Measurements from ENCODE around the gene TUT1. TPM values are rescaled to one million over a fixed set of nuclear protein-coding genes. Genes with fewer than 3 reads are reported as not detected.
"Not testable (repeated sequence)": the region's sequence is repeated elsewhere in the genome, so short reads cannot be mapped to it uniquely, and the experiment has no call there.

TUT1 gene
- total RNA-seq, 6 experiments from 2014 or later = 14.6 to 18.0 (median 16.9) TPM

DNA sequence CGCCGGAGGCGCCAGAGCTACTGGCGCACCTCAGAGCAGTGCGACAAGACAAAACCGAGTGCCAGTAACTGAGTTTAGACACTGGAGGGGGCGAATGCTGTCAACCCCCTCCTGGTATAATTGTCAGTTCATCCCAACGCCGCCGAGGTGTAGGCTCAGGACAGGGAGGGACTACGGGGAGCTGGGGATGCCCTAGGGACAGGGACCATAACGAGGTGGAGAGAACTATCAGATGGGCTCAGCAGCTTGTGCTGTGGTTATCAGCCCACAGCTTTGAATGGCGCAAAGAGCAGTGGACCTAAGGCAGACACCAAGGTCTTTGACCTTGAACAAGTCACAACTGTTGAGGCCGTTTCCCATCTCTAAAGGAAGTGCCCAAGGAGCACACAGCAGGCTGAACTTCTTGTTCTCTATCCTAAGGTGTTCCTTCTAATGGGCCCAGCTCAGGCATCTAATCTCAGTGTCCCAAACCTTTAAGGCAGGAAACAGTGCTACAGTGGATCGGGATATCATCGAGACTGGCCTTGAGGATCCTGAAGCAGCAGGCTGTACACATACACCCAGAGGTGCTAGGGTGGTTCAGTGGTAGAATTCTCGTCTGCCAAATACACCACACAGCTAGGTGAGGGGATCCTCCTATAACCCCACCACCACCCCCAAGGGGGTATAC, 958 bp upstream of the TUT1 start:
- peak overlapping the region; percentile 98 for H3K4me3 Mint-ChIP-seq

DNA sequence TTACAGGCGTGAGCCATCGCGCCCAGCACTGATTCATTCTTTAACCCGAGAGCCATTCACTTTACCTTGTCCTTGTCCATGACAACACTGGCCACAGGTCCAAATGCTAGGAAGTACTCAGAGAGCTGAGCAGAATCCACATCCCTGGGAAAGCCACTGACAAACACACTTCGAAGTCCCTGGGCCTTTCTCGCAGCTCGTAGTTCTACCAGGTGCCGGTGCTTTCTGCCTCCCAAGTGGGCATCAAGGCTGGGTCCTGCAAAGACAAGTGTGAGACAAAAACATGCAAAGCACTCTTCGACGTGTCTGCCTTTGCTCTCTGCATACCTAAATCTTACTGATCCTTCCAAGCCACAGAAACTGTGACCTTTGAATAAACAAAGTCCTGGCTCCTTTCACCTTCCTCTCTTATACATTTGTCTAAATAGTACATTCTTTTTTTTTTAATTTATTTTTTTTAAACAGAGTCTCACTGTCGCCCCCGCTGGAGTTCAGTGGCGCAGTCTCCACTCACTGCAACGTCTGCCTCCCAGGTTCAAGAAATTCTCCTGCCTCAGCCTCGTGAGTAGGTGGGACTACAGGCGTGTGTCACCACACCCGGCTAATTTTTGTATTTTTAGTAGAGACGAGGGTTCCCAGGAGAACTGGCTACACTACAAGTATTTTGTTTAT, 2.2 kb downstream of the TUT1 start:
- H3K4me1 Mint-ChIP-seq (ENCODE audit: low read depth) = peaks cover 42% of the 10 kb centered on the region
- peak overlapping the region; percentile 43; the same call in 1 of the 2 replicates for H3K4me3 Mint-ChIP-seq
- peaks cover 8% of the 10 kb centered on the region for H3K27me3 Mint-ChIP-seq (ENCODE audit: insufficient read depth)
- DNase-seq = peak; percentile 30
- H3K27ac Mint-ChIP-seq = no peak overlapping the region
- peaks cover 12% of the 10 kb centered on the region; the same call in 1 of the 2 replicates for H3K36me3 Mint-ChIP-seq (ENCODE audit: low read depth)
- no peaks in the 10 kb centered on the region for H3K9me3 Mint-ChIP-seq
- TF ChIP-seq, protein P1, sequence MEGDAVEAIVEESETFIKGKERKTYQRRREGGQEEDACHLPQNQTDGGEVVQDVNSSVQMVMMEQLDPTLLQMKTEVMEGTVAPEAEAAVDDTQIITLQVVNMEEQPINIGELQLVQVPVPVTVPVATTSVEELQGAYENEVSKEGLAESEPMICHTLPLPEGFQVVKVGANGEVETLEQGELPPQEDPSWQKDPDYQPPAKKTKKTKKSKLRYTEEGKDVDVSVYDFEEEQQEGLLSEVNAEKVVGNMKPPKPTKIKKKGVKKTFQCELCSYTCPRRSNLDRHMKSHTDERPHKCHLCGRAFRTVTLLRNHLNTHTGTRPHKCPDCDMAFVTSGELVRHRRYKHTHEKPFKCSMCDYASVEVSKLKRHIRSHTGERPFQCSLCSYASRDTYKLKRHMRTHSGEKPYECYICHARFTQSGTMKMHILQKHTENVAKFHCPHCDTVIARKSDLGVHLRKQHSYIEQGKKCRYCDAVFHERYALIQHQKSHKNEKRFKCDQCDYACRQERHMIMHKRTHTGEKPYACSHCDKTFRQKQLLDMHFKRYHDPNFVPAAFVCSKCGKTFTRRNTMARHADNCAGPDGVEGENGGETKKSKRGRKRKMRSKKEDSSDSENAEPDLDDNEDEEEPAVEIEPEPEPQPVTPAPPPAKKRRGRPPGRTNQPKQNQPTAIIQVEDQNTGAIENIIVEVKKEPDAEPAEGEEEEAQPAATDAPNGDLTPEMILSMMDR (IDR thresholded peaks at IDR 0.05) = peak; percentile 68

More for the DNA sequence above, 958 bp upstream of the TUT1 start:
- peak overlapping the region; percentile 94 for H3K27ac Mint-ChIP-seq
- H3K9me3 Mint-ChIP-seq = no peaks in the 10 kb centered on the region
- peaks cover 32% of the 10 kb centered on the region for H3K36me3 Mint-ChIP-seq (ENCODE audit: low read depth)
- no peak for DNase-seq
- H3K4me1 Mint-ChIP-seq (ENCODE audit: low read depth) = peaks cover 42% of the 10 kb centered on the region
- TF ChIP-seq, protein P1 (IDR thresholded peaks at IDR 0.05) = peak; percentile 6; the same call in 1 of the 2 replicates
- peaks cover 11% of the 10 kb centered on the region for H3K27me3 Mint-ChIP-seq (ENCODE audit: insufficient read depth)

DNA sequence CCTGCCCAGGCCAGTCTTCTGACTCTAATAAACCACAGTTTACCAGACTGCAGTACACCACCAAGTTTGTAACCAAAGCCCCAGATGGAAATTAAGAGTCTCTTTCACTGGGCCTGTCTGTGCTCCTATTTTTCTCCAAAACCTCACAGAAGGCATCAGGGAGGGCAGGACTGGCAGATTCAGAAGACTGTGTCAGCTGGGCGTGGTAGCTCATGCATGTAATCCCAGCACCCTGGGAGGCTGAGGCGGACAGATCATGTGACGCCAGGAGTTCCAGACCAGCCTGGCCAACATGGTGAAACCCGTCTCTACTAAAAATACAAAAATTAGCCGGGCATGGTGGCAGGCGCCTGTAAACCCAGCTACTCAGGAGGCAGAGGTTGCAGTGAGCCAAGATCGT, 6.0 kb downstream of the TUT1 start:
- not testable (repeated sequence) for DNase-seq; H3K27me3 Mint-ChIP-seq (ENCODE audit: insufficient read depth); H3K9me3 Mint-ChIP-seq; H3K4me3 Mint-ChIP-seq; H3K27ac Mint-ChIP-seq
- Mint-ChIP-seq H3K36me3 (ENCODE audit: low read depth) (peaks cover 11% of the 10 kb centered on the region; the same call in 1 of the 2 replicates), H3K4me1 (ENCODE audit: low read depth) (peaks cover 15% of the 10 kb centered on the region)

DNA sequence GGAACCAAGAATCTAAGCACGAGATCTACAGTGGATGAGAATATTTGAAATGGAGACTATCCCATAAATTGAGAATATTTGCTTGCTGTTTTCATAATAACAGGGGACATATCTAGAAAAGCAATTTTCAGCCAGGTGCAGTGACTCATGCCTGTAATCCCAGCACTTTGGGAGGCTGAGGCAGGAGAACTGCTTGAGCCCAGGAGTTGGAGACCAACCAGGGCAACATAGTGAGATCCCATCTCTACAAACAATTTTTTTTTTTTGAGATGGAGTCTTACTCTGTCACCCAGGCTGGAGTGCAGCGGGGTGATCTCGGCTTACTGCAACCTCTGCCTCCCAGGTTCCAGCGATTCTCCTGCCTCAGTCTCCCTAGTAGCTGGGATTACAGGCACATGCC, 9.6 kb downstream of the TUT1 start:
- H3K9me3 Mint-ChIP-seq; H3K27ac Mint-ChIP-seq; DNase-seq; H3K4me1 Mint-ChIP-seq (ENCODE audit: low read depth); H3K27me3 Mint-ChIP-seq (ENCODE audit: insufficient read depth); H3K4me3 Mint-ChIP-seq: not testable (repeated sequence)
- peaks cover 22% of the 10 kb centered on the region; the same call in 1 of the 2 replicates for H3K36me3 Mint-ChIP-seq (ENCODE audit: low read depth)

DNA sequence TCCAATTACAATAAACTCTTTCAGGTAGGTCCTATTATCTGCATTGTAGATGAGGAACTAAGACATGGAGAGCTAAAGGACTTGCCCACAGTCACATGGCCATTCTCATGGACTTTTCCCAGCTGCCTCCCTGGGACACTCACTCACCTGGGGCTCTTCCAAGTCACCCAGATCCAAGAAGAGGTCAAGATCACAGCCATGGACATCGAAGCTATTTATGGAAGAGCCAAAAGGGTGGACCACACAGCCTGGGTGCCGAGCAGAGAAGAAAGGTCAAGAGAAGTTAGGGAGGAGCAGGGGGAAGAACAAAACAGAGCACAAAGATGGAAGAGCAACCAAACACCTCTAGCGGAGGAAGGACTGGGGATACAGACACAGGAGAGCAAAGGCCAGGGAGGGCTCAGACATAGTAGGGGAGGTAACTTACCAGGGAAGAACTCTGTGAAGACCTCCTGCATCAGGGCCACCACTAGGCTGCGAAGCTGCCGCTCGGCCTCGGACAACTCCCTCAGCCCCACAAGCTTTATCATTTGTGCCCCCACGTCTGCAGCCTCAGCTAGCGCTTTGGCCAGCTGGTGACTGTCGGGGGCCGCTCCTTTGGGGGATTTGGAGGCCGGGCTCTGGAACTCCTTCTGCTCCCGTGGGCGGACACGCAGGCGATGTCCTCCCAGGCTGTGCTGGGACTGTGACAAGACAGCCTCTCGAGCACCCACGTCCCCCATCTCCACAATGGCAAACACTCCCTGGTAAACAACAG, 10.2 kb downstream of the TUT1 start:
- no peak overlapping the region; the same call in 1 of the 2 replicates for H3K27ac Mint-ChIP-seq
- H3K27me3 Mint-ChIP-seq (ENCODE audit: insufficient read depth) = peaks cover 3% of the 10 kb centered on the region
- peaks cover 7% of the 10 kb centered on the region for H3K4me1 Mint-ChIP-seq (ENCODE audit: low read depth)
- H3K36me3 Mint-ChIP-seq (ENCODE audit: low read depth) = peaks cover 27% of the 10 kb centered on the region; the same call in 1 of the 2 replicates
- no peaks in the 10 kb centered on the region for H3K9me3 Mint-ChIP-seq
- H3K4me3 Mint-ChIP-seq = no peak overlapping the region
- TF ChIP-seq, protein P1 (IDR thresholded peaks at IDR 0.05) = no peak
- DNase-seq = no peak

DNA sequence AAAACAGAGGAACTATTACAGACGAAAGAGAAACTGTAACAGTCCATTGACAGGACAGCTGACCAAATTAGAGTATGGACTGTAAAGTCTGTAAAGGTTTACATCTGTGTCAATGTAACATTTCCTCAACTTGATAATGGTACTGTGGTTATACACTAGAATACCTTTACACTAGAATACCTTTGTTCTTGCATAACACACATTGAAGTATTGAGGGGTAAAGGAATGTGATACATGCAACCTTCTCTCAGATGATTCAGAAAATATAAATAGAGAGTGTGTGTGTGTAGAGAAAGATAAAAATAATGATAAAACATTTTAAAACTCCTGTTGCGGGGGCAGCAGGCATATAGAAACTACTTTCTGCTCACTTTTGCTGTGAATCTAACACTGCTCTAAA, 12.1 kb downstream of the TUT1 start:
- no peak overlapping the region for H3K27ac Mint-ChIP-seq
- peaks cover 26% of the 10 kb centered on the region for H3K4me1 Mint-ChIP-seq (ENCODE audit: low read depth)
- DNase-seq = no peak
- peaks cover 4% of the 10 kb centered on the region for H3K27me3 Mint-ChIP-seq (ENCODE audit: insufficient read depth)
- no peak overlapping the region for H3K4me3 Mint-ChIP-seq
- peaks cover 27% of the 10 kb centered on the region; the same call in 1 of the 2 replicates for H3K36me3 Mint-ChIP-seq (ENCODE audit: low read depth)
- no peaks in the 10 kb centered on the region for H3K9me3 Mint-ChIP-seq
- TF ChIP-seq, protein P1 (IDR thresholded peaks at IDR 0.05) = no peak
